ENCODE measurements around the gene TRAP1.

The TRAP1 gene

GRCh38 chr16:3687021-3687420 lies 30.3 kb downstream of the TRAP1 start:
- Histone ChIP-seq H3K4me1 (ENCODE audit: insufficient read depth, insufficient read length) (peaks cover 4% of the 10 kb centered on the region), H3K27me3 (ENCODE audit: insufficient read depth, insufficient read length) (no peaks in the 10 kb centered on the region), H3K9ac (ENCODE audit: insufficient read length, low read depth) (no peak overlapping the region), H3K9me3 (ENCODE audit: insufficient read depth, low read length) (peaks cover 7% of the 10 kb centered on the region; the same call in 1 of the 2 replicates), H3K36me3 (ENCODE audit: insufficient read depth, insufficient read length, low read length) (peaks cover 81% of the 10 kb centered on the region), H3K4me3 (ENCODE audit: insufficient read length, low read depth) (no peak overlapping the region)
- TF ChIP-seq YY1 (IDR thresholded peaks at IDR 0.05; ENCODE audit: insufficient read depth, insufficient read length) (no peak), SUZ12 (IDR thresholded peaks at IDR 0.05; ENCODE audit: extremely low read depth, insufficient read depth, insufficient read length) (no peak), ZNF274 (IDR thresholded peaks at IDR 0.05; ENCODE audit: low read depth, low read length) (no peak)
- DNase-seq (ENCODE audit: low read depth, low spot score), result no peak

- H3K36me3 ChIP-seq (ENCODE audit: insufficient read depth, insufficient read length, low read length), result peaks cover 91% of the 10 kb centered on the region
- no peaks in the 10 kb centered on the region for H3K27me3 ChIP-seq (ENCODE audit: insufficient read depth, insufficient read length)
- TF ChIP-seq ZNF274 (IDR thresholded peaks at IDR 0.05; ENCODE audit: low read depth, low read length) (no peak), YY1 (IDR thresholded peaks at IDR 0.05; ENCODE audit: insufficient read depth, insufficient read length) (no peak), SUZ12 (IDR thresholded peaks at IDR 0.05; ENCODE audit: extremely low read depth, insufficient read depth, insufficient read length) (no peak)
- H3K4me3 ChIP-seq (ENCODE audit: insufficient read length, low read depth), result no peak overlapping the region
- H3K4me1 ChIP-seq (ENCODE audit: insufficient read depth, insufficient read length), result no peaks in the 10 kb centered on the region
- DNase-seq (ENCODE audit: low read depth, low spot score), result no peak
- H3K9me3 ChIP-seq (ENCODE audit: insufficient read depth, low read length), result peaks cover 8% of the 10 kb centered on the region; the same call in 1 of the 2 replicates
- H3K9ac ChIP-seq (ENCODE audit: insufficient read length, low read depth), result no peak overlapping the region
Observed at GRCh38 chr16:3681206-3681605, 36.1 kb downstream of the TRAP1 start.

DNA sequence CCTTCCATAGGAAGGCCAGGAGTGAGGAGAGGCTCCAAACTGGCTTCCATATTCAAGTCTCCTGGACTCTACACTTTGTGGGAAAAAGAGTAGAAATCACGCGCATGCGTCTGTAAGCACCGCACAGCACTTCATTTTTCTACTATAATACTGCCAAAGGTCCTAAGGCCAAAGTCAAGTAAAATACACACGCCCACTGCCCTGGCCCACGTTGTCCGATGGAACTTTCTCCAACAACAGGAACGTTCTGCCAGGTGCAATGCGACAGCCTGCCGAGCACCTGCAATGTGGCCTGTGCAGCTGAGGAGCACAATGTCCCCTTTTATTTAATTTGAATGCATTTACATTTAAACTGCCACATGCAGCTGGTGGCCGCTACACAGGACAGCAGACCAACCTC lies 39.3 kb downstream of the TRAP1 start:
- no peak overlapping the region for H3K4me3 ChIP-seq (ENCODE audit: insufficient read length, low read depth)
- H3K9me3 ChIP-seq (ENCODE audit: insufficient read depth, low read length), result peaks cover 8% of the 10 kb centered on the region; the same call in 1 of the 2 replicates
- TF ChIP-seq SUZ12 (IDR thresholded peaks at IDR 0.05; ENCODE audit: extremely low read depth, insufficient read depth, insufficient read length) (no peak), YY1 (IDR thresholded peaks at IDR 0.05; ENCODE audit: insufficient read depth, insufficient read length) (no peak), ZNF274 (IDR thresholded peaks at IDR 0.05; ENCODE audit: low read depth, low read length) (no peak)
- no peak for DNase-seq (ENCODE audit: low read depth, low spot score)
- peaks cover 96% of the 10 kb centered on the region for H3K36me3 ChIP-seq (ENCODE audit: insufficient read depth, insufficient read length, low read length)
- H3K4me1 ChIP-seq (ENCODE audit: insufficient read depth, insufficient read length), result peaks cover 6% of the 10 kb centered on the region
- no peak overlapping the region for H3K9ac ChIP-seq (ENCODE audit: insufficient read length, low read depth)
- no peaks in the 10 kb centered on the region for H3K27me3 ChIP-seq (ENCODE audit: insufficient read depth, insufficient read length)

GRCh38 chr16:3675601-3676130 lies 41.7 kb downstream of the TRAP1 start:
- TF ChIP-seq YY1 (IDR thresholded peaks at IDR 0.05; ENCODE audit: insufficient read depth, insufficient read length) (no peak), SUZ12 (IDR thresholded peaks at IDR 0.05; ENCODE audit: extremely low read depth, insufficient read depth, insufficient read length) (no peak), ZNF274 (IDR thresholded peaks at IDR 0.05; ENCODE audit: low read depth, low read length) (no peak)
- Histone ChIP-seq H3K9ac (ENCODE audit: insufficient read length, low read depth) (no peak overlapping the region), H3K4me1 (ENCODE audit: insufficient read depth, insufficient read length) (peaks cover 6% of the 10 kb centered on the region), H3K27me3 (ENCODE audit: insufficient read depth, insufficient read length) (no peaks in the 10 kb centered on the region), H3K36me3 (ENCODE audit: insufficient read depth, insufficient read length, low read length) (peaks cover 96% of the 10 kb centered on the region), H3K9me3 (ENCODE audit: insufficient read depth, low read length) (no peaks in the 10 kb centered on the region), H3K4me3 (ENCODE audit: insufficient read length, low read depth) (no peak overlapping the region)
- no peak for DNase-seq (ENCODE audit: low read depth, low spot score)

DNA sequence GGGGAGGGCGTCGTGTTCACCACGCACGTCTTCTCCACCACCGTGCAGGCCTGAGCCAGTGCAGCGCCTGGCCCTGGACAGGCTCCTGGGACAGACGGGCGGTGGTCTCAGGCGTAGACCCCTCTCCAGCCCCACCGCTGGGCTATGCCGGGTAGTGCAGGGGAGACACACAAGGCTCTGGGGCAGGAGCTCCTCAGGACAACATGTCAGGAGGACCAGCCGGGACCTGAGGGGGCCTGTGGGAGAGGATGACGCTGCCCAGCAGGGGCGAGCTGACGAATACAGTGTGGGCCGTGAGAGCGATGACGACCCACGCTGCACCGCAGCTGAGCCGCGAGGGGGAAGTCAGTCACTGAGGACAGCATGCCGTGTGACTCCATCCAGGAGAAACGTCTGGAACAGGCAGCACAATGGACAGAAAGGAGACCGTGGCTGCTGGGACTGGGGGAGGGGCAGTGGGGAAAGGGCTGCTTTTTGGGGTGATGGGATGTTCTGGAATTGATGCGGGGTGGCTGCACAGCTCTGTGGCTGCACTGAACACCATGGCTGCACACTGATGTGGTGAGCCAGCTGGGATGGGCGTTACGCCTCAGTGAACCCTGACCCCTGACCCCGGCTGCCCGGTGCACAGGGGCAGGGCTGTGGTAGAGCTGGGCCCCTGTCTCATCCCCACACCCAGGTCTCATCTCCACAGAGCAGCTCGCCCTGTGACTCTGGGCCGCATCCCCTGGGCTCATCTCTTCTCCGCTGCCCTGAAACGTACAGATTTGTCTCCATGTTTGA lies 42.6 kb downstream of the TRAP1 start:
- no peak for DNase-seq (ENCODE audit: low read depth, low spot score)
- Histone ChIP-seq H3K9me3 (ENCODE audit: insufficient read depth, low read length) (no peaks in the 10 kb centered on the region), H3K4me1 (ENCODE audit: insufficient read depth, insufficient read length) (peaks cover 6% of the 10 kb centered on the region), H3K4me3 (ENCODE audit: insufficient read length, low read depth) (no peak overlapping the region), H3K9ac (ENCODE audit: insufficient read length, low read depth) (no peak overlapping the region), H3K36me3 (ENCODE audit: insufficient read depth, insufficient read length, low read length) (peaks cover 92% of the 10 kb centered on the region), H3K27me3 (ENCODE audit: insufficient read depth, insufficient read length) (no peaks in the 10 kb centered on the region)
- TF ChIP-seq SUZ12 (IDR thresholded peaks at IDR 0.05; ENCODE audit: extremely low read depth, insufficient read depth, insufficient read length) (no peak), YY1 (IDR thresholded peaks at IDR 0.05; ENCODE audit: insufficient read depth, insufficient read length) (no peak), ZNF274 (IDR thresholded peaks at IDR 0.05; ENCODE audit: low read depth, low read length) (no peak)

DNA sequence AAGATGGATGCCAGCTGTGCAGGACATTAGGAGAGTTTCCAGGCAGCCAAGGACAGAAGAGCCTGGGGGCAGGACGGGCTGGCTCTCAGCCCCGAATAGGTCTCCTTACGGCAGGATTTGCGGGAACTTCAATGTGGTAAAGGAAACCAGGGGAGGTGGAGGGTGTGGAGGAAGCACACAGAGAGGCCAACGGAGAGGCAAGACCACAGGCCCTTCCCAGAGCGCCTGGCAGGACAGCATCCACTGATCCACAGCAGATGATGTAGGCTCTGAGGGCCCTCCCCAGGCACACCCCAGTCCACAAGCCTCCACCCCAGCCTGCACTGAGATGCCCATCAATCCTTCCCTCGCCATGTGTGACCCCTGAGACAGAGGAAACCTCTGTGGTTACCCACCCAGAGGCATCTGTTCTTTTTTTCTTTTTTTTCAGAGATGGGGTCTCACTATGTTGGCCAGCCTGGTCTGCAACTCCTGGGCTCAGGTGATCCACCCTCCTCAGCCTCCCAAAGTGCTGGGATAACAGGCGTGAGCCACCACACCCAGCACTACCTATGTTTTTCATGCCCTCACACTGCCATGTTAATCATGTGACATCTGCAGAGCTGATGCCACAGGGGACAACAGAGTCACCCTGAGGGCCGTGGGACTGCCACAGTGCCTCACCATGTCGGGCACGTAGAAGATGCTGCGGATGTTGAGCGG lies 43.5 kb downstream of the TRAP1 start:
- Histone ChIP-seq H3K9me3 (ENCODE audit: insufficient read depth, low read length) (no peaks in the 10 kb centered on the region), H3K4me1 (ENCODE audit: insufficient read depth, insufficient read length) (peaks cover 6% of the 10 kb centered on the region), H3K27me3 (ENCODE audit: insufficient read depth, insufficient read length) (no peaks in the 10 kb centered on the region), H3K36me3 (ENCODE audit: insufficient read depth, insufficient read length, low read length) (peaks cover 89% of the 10 kb centered on the region), H3K4me3 (ENCODE audit: insufficient read length, low read depth) (no peak overlapping the region), H3K9ac (ENCODE audit: insufficient read length, low read depth) (no peak overlapping the region)
- DNase-seq (ENCODE audit: low read depth, low spot score), result no peak
- TF ChIP-seq ZNF274 (IDR thresholded peaks at IDR 0.05; ENCODE audit: low read depth, low read length) (no peak), YY1 (IDR thresholded peaks at IDR 0.05; ENCODE audit: insufficient read depth, insufficient read length) (no peak), SUZ12 (IDR thresholded peaks at IDR 0.05; ENCODE audit: extremely low read depth, insufficient read depth, insufficient read length) (no peak)

DNA sequence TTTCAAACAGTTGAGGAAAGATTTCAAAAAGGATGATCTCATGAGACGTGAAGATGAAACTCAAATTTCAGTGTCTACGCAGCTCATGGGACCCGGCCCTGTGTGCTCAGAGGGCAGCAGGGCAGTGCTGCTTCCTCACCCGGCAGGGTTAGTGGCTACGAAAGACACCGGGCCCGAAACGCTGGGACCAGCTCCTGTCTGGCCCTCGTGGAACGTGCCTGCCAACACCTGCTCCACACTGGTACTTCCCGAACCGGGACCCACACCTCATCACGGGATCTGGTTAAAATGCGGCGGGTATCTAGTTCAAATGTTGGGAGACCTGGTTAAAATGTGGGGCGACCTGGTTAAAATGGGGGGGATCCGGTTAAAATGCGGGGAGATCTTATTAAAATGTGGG lies 44.1 kb downstream of the TRAP1 start:
- H3K36me3 ChIP-seq (ENCODE audit: insufficient read depth, insufficient read length, low read length), result peaks cover 90% of the 10 kb centered on the region
- peaks cover 6% of the 10 kb centered on the region for H3K4me1 ChIP-seq (ENCODE audit: insufficient read depth, insufficient read length)
- H3K9me3 ChIP-seq (ENCODE audit: insufficient read depth, low read length), result no peaks in the 10 kb centered on the region
- no peak for DNase-seq (ENCODE audit: low read depth, low spot score)
- no peak for TF ChIP-seq YY1 (IDR thresholded peaks at IDR 0.05; ENCODE audit: insufficient read depth, insufficient read length)
- TF ChIP-seq SUZ12 (IDR thresholded peaks at IDR 0.05; ENCODE audit: extremely low read depth, insufficient read depth, insufficient read length), result no peak
- no peak for TF ChIP-seq ZNF274 (IDR thresholded peaks at IDR 0.05; ENCODE audit: low read depth, low read length)
- no peaks in the 10 kb centered on the region for H3K27me3 ChIP-seq (ENCODE audit: insufficient read depth, insufficient read length)
- H3K9ac ChIP-seq (ENCODE audit: insufficient read length, low read depth), result no peak overlapping the region
- H3K4me3 ChIP-seq (ENCODE audit: insufficient read length, low read depth), result no peak overlapping the region
